ENCODE results near the gene GATA3.

GATA3 gene

DNA sequence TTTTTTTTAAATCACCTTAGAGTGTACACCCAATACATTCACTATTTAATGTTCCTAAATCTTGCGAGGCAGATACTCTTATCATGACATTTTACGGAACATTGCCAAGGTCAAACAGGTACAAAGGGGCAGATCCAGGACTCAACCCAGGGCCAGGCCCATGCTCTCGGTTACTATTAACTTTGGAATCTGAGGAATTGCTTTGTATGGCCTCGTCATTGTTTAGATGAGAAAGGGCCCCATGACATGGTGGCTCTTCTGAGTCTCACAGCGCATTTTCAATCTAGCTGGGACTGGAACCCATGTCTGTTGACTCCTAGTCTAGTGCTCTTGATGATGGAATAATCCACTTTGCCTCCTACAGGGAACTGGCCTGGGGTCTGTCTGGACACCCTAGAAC lies 59.1 kb downstream of the GATA3 start:
- H3K4me3 ChIP-seq (ENCODE audit: severe bottlenecking) = no peak overlapping the region
- ATAC-seq (ENCODE audit: low read depth) (no peak), DNase-seq (ENCODE audit: low spot score) (no peak)
- H3K27ac ChIP-seq (ENCODE audit: poor library complexity, severe bottlenecking) = no peak overlapping the region
- H3K4me1 ChIP-seq (ENCODE audit: insufficient read depth, poor library complexity, severe bottlenecking) = no peaks in the 10 kb centered on the region
- no peaks in the 10 kb centered on the region for H3K9me3 ChIP-seq (ENCODE audit: severe bottlenecking)
- TF ChIP-seq, protein P1, sequence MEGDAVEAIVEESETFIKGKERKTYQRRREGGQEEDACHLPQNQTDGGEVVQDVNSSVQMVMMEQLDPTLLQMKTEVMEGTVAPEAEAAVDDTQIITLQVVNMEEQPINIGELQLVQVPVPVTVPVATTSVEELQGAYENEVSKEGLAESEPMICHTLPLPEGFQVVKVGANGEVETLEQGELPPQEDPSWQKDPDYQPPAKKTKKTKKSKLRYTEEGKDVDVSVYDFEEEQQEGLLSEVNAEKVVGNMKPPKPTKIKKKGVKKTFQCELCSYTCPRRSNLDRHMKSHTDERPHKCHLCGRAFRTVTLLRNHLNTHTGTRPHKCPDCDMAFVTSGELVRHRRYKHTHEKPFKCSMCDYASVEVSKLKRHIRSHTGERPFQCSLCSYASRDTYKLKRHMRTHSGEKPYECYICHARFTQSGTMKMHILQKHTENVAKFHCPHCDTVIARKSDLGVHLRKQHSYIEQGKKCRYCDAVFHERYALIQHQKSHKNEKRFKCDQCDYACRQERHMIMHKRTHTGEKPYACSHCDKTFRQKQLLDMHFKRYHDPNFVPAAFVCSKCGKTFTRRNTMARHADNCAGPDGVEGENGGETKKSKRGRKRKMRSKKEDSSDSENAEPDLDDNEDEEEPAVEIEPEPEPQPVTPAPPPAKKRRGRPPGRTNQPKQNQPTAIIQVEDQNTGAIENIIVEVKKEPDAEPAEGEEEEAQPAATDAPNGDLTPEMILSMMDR (IDR thresholded peaks at IDR 0.05; ENCODE audit: poor library complexity, severe bottlenecking) = no peak
- H3K27me3 ChIP-seq (ENCODE audit: insufficient read depth, poor library complexity, severe bottlenecking) = no peaks in the 10 kb centered on the region
- H3K36me3 ChIP-seq (ENCODE audit: low read depth) = no peaks in the 10 kb centered on the region

DNA sequence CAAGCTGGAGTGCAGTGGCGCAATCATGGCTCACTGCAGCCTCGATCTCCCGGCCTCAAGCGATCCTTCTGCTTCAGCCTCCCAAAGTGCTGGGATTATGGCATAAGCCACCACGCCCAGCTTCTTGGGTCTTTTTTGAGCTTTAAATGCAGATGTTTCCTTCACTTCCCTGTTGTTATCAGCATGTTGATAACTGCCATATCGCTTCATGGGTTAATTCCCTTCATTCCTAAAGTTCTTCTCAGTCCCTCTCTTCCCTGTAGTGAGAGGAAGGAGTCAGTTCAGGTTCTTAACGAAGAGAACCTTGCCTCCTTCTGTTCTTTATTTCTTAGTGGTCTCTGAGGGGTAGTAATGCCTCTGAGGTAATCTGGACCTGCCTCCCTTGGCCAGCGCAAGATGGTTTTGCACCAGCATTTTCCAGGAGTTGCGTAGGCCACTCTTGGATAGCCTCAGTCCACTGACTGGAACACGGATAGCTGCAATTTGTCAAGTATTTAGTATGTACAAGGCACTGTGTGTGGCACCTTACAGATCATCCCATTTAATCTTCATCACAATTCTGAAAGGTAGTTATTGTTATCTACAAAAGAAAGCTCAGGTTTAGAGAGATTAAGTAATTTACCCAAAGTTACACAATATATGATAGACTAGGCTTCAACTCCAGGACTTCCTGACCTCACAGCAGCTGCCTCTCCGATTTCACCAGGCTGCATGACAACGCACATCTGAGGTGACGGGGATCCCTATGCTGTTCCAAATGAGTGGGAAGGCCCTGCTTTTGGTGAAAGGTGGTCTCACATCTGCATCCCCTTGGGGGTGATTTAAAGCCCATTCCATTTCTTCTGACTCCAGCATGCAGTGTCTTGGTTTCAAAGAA lies 60.5 kb downstream of the GATA3 start:
- no peaks in the 10 kb centered on the region for H3K9me3 ChIP-seq (ENCODE audit: severe bottlenecking)
- TF ChIP-seq, protein P1 (IDR thresholded peaks at IDR 0.05; ENCODE audit: poor library complexity, severe bottlenecking) = no peak
- no peaks in the 10 kb centered on the region for H3K36me3 ChIP-seq (ENCODE audit: low read depth)
- H3K4me3 ChIP-seq (ENCODE audit: severe bottlenecking) = no peak overlapping the region
- DNase-seq (ENCODE audit: low spot score) = no peak
- no peak for ATAC-seq (ENCODE audit: low read depth)
- no peaks in the 10 kb centered on the region for H3K4me1 ChIP-seq (ENCODE audit: insufficient read depth, poor library complexity, severe bottlenecking)
- H3K27me3 ChIP-seq (ENCODE audit: insufficient read depth, poor library complexity, severe bottlenecking) = no peaks in the 10 kb centered on the region
- no peak overlapping the region for H3K27ac ChIP-seq (ENCODE audit: poor library complexity, severe bottlenecking)

DNA sequence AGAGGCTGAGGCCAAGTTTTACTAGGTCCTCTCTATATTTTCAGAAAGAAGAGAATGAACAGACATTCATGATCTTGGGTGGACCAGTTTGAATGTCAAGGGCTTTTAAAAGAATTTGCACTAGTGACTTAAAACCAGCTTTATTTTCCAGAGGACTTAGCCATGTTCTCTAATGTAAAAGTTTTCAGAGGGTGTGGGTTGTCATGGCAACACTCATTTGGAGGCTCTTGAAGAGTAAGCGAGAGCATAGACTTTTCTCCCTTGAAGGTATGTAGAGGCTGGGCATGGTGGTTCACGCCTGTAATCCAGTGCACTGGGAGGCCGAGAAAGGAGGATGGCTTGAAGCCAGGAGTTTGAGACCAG lies 61.1 kb downstream of the GATA3 start:
- no peaks in the 10 kb centered on the region for H3K9me3 ChIP-seq (ENCODE audit: severe bottlenecking)
- TF ChIP-seq, protein P1 (IDR thresholded peaks at IDR 0.05; ENCODE audit: poor library complexity, severe bottlenecking) = no peak
- ATAC-seq (ENCODE audit: low read depth) = no peak
- no peaks in the 10 kb centered on the region for H3K27me3 ChIP-seq (ENCODE audit: insufficient read depth, poor library complexity, severe bottlenecking)
- DNase-seq (ENCODE audit: low spot score) = no peak
- no peaks in the 10 kb centered on the region for H3K36me3 ChIP-seq (ENCODE audit: low read depth)
- no peak overlapping the region for H3K4me3 ChIP-seq (ENCODE audit: severe bottlenecking)
- no peak overlapping the region for H3K27ac ChIP-seq (ENCODE audit: poor library complexity, severe bottlenecking)
- no peaks in the 10 kb centered on the region for H3K4me1 ChIP-seq (ENCODE audit: insufficient read depth, poor library complexity, severe bottlenecking)

DNA sequence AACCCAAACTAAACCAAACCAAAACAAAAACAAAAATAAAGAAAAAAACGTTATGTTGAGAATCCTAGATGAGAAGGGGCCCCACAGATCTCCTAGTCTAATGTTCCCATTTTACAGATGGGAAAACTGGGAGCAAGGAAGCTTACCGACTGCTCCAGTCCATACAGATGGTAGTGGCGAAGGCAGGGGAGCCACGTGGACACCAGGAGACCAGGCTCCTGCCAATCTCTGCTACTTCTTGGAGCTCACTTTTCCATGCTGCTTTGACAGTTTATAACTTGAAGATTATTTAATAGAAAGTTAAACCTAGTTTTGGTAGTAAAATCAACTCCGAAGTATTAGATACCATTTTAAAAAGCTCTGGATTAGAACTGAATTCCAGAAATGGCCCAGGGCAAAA lies 62.0 kb downstream of the GATA3 start:
- Histone ChIP-seq H3K4me1 (ENCODE audit: insufficient read depth, poor library complexity, severe bottlenecking) (no peaks in the 10 kb centered on the region), H3K36me3 (ENCODE audit: low read depth) (no peaks in the 10 kb centered on the region), H3K4me3 (ENCODE audit: severe bottlenecking) (no peak overlapping the region), H3K27ac (ENCODE audit: poor library complexity, severe bottlenecking) (no peak overlapping the region), H3K27me3 (ENCODE audit: insufficient read depth, poor library complexity, severe bottlenecking) (no peaks in the 10 kb centered on the region), H3K9me3 (ENCODE audit: severe bottlenecking) (no peaks in the 10 kb centered on the region)
- no peak for DNase-seq (ENCODE audit: low spot score)
- TF ChIP-seq, protein P1 (IDR thresholded peaks at IDR 0.05; ENCODE audit: poor library complexity, severe bottlenecking) = no peak
- no peak for ATAC-seq (ENCODE audit: low read depth)

DNA sequence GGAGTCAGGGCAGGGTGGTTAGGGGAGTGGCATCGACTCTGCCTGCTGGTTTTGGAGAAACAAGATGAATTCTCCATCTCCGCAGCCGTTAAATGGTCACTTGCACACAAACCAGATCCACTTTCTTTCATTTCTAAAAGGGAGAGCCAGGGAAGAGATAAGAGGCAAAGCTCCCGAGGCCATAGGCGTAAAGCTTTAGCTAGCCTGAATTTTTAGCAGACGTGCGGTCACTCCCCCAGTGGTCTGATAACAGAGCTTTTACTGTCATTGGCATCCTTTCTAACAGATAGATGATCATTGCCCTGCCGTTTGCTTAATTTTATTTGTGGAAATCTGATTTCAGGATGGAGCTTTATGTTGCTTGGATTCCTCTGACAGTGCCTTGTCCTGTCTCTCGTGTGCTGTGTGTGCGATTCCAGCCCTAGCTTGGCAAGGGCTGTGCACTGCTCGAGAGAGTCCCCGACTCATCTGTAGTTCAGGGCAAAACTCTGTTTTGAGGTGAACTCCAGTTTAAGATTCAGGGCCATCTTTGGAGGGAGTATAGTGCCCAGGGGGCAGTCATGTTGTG lies 62.5 kb downstream of the GATA3 start:
- DNase-seq (ENCODE audit: low spot score) = no peak
- no peak overlapping the region for H3K27ac ChIP-seq (ENCODE audit: poor library complexity, severe bottlenecking)
- H3K9me3 ChIP-seq (ENCODE audit: severe bottlenecking) = no peaks in the 10 kb centered on the region
- TF ChIP-seq, protein P1 (IDR thresholded peaks at IDR 0.05; ENCODE audit: poor library complexity, severe bottlenecking) = no peak
- no peaks in the 10 kb centered on the region for H3K36me3 ChIP-seq (ENCODE audit: low read depth)
- H3K27me3 ChIP-seq (ENCODE audit: insufficient read depth, poor library complexity, severe bottlenecking) = no peaks in the 10 kb centered on the region
- ATAC-seq (ENCODE audit: low read depth) = no peak
- H3K4me1 ChIP-seq (ENCODE audit: insufficient read depth, poor library complexity, severe bottlenecking) = no peaks in the 10 kb centered on the region
- H3K4me3 ChIP-seq (ENCODE audit: severe bottlenecking) = no peak overlapping the region

Measured in RWPE2 (cell line).